SK-N-SH treated with all-trans-retinoic acid at 6 μM for 48 hours (cell line): ENCODE measurements around the gene EHMT2.

Experiments used
- ATAC-seq: fragments of 200-7000 bp; cut with Tn5 transposase; 3 replicates; pipeline ENCODE4 v1.9.1; 2020; ENCODE audit warnings: mild to moderate bottlenecking, moderate library complexity
- ARNTL ChIP-seq: fragments of 450-650 bp; formaldehyde crosslinking; IDR thresholded peaks from 2 replicates; pipeline ENCODE4 v1.5.0; 2020; ENCODE audit warnings: low read depth, mild to moderate bottlenecking, moderate library complexity, borderline replicate concordance
- BACH2 ChIP-seq: fragments of 250-450 bp; sonication (Bioruptor Pico); IDR thresholded peaks from 2 replicates; pipeline ENCODE4 v1.9.0; 2021; ENCODE audit warnings: mild to moderate bottlenecking, borderline replicate concordance
- CSRNP3 ChIP-seq: fragments of 250-450 bp; sonication (Bioruptor Pico); IDR thresholded peaks from 2 replicates; pipeline ENCODE4 v1.5.1; 2021; ENCODE audit warnings: mild to moderate bottlenecking, moderate library complexity
- ESRRG ChIP-seq: fragments of 250-450 bp; sonication (Bioruptor Pico); IDR thresholded peaks from 2 replicates; pipeline ENCODE4 v1.6.1; 2021; ENCODE audit warnings: mild to moderate bottlenecking
- GLIS3 ChIP-seq: fragments of 250-450 bp; sonication (Bioruptor Pico); IDR thresholded peaks from 2 replicates; pipeline ENCODE4 v1.5.0; 2020; ENCODE audit warnings: mild to moderate bottlenecking, moderate library complexity
- ISL1 ChIP-seq: fragments of 250-450 bp; sonication (Bioruptor Pico); IDR thresholded peaks from 2 replicates; pipeline ENCODE4 v2.1.2; 2022; ENCODE audit warnings: mild to moderate bottlenecking, moderate library complexity
- OSR1 ChIP-seq: fragments of 250-450 bp; sonication (Bioruptor Pico); IDR thresholded peaks from 2 replicates; pipeline ENCODE4 v1.8.0; 2022; ENCODE audit warnings: moderate library complexity, mild to moderate bottlenecking, inconsistent platforms
- PATZ1 ChIP-seq: fragments of 250-450 bp; sonication (Bioruptor Pico); IDR thresholded peaks from 2 replicates; pipeline ENCODE4 v1.8.0; 2020; ENCODE audit warnings: mild to moderate bottlenecking, moderate library complexity, borderline replicate concordance
- PPARA ChIP-seq: fragments of 250-450 bp; sonication (Bioruptor Pico); IDR thresholded peaks from 2 replicates; pipeline ENCODE4 v1.5.0; 2020; ENCODE audit warnings: mild to moderate bottlenecking, borderline replicate concordance
- RARB ChIP-seq: fragments of 250-450 bp; sonication (Bioruptor Pico); IDR thresholded peaks from 2 replicates; pipeline ENCODE4 v1.8.0; 2021; ENCODE audit warnings: mild to moderate bottlenecking, moderate library complexity
- SNAI2 ChIP-seq: fragments of 250-450 bp; sonication (Bioruptor Pico); IDR thresholded peaks from 2 replicates; pipeline ENCODE4 v1.5.0; 2020; ENCODE audit warnings: mild to moderate bottlenecking, moderate library complexity
- TCF4 ChIP-seq: fragments of 250-450 bp; sonication (Bioruptor Pico); IDR thresholded peaks from 2 replicates; pipeline ENCODE4 v1.8.0; 2021; ENCODE audit warnings: mild to moderate bottlenecking, moderate library complexity, borderline replicate concordance
- TOX ChIP-seq: fragments of 250-450 bp; sonication (Bioruptor Pico); IDR thresholded peaks from 2 replicates; pipeline ENCODE4 v1.8.0; 2021; ENCODE audit warnings: mild to moderate bottlenecking, moderate library complexity, borderline replicate concordance
- ZC3H10 ChIP-seq: fragments of 250-450 bp; sonication (Bioruptor Pico); IDR thresholded peaks from 2 replicates; pipeline ENCODE4 v1.5.1; 2021; ENCODE audit warnings: mild to moderate bottlenecking, moderate library complexity
- ZFP3 ChIP-seq: fragments of 250-450 bp; sonication (Bioruptor Pico); IDR thresholded peaks from 2 replicates; pipeline ENCODE4 v1.5.0; 2020; ENCODE audit warnings: mild to moderate bottlenecking, moderate library complexity
- ZFP30 ChIP-seq: fragments of 450-650 bp; formaldehyde crosslinking; IDR thresholded peaks from 2 replicates; pipeline ENCODE4 v1.5.0; 2022; ENCODE audit warnings: mild to moderate bottlenecking, moderate library complexity
- ZNF565 ChIP-seq: fragments of 450-650 bp; formaldehyde crosslinking; conservative IDR thresholded peaks from 2 replicates; pipeline ENCODE4 v1.5.0; 2020; ENCODE audit warnings: low read depth, mild to moderate bottlenecking, moderate library complexity
- ZNF70 ChIP-seq: fragments of 450-650 bp; formaldehyde crosslinking; IDR thresholded peaks from 2 replicates; pipeline ENCODE4 v1.5.0; 2020; ENCODE audit warnings: mild to moderate bottlenecking, moderate library complexity
- ZNF8 ChIP-seq: fragments of 450-650 bp; formaldehyde crosslinking; IDR thresholded peaks from 2 replicates; pipeline ENCODE4 v1.5.0; 2020; ENCODE audit warnings: mild to moderate bottlenecking, moderate library complexity
- TF ChIP-seq, protein P1 (sequence below): fragments of 250-450 bp; sonication (Bioruptor Pico); IDR thresholded peaks from 2 replicates; pipeline ENCODE4 v1.8.0; 2021; ENCODE audit warnings: low read depth, mild to moderate bottlenecking, moderate library complexity, borderline replicate concordance

The EHMT2 gene

DNA sequence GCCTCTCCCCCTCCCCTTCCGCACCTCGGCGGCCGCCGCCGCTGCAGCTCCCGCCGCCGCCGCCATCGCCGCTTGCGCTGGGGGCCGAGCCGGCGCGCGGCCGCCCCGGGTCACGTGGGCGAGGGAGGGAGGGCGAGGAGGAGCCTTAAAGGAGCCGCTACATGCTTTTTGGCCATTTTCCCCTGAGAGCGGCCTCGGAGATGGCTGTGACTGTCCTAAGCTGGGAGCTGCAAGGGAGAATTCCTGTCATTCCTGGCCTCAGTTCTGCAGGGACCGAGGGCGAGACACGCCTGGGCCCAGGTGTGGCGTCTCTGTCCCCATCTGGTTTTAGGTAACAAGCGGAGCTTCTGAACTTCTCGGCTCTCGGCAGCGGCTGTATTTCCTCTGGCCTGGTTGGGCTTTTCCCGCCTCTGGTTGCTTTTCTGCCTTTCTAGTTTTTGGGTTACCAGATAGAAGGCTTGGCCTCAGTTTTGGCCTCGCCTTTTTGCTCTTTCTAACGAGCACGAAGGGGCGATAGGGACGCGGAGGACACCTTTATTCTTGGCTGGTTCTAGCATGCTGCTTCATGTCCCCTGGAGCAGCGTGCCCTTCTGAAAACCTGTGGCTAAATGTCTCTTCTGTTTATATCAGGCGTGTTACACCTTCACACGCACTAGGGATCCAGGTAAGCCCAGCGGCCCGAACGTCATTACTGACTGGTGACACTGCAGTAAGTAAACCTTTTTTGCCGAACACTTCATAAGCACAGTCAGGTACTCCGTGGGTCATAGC, at the start of gene EHMT2:
EHMT2 (minus strand) TSS at position 87 of the 771 bp plus-strand sequence; CDS start at position 66, 21 bp downstream.
- ATAC-seq, result peak; percentile 73
- TF ChIP-seq PPARA (CRISPR knock-in tag) (no peak), ESRRG (CRISPR knock-in tag) (no peak), OSR1 (CRISPR knock-in tag) (no peak)
- TF ChIP-seq, all 23 proteins: peak for 0

GRCh38 chr6:31947070-31947675, 49.7 kb upstream of the EHMT2 start:
- ATAC-seq, result no peak

GRCh38 chr6:31946370-31946885, 48.9 kb upstream of the EHMT2 start:
- ATAC-seq, result no peak

More at GRCh38 chr6:31947070-31947675, 49.7 kb upstream of the EHMT2 start:
- TF ChIP-seq ISL1 (CRISPR knock-in tag), result no peak
- no peak for TF ChIP-seq TCF4 (CRISPR knock-in tag)
- no peak for TF ChIP-seq TOX
- TF ChIP-seq ZFP3 (CRISPR knock-in tag), result no peak
- no peak for TF ChIP-seq ZFP30
- TF ChIP-seq PATZ1, result no peak
- TF ChIP-seq, protein P1, sequence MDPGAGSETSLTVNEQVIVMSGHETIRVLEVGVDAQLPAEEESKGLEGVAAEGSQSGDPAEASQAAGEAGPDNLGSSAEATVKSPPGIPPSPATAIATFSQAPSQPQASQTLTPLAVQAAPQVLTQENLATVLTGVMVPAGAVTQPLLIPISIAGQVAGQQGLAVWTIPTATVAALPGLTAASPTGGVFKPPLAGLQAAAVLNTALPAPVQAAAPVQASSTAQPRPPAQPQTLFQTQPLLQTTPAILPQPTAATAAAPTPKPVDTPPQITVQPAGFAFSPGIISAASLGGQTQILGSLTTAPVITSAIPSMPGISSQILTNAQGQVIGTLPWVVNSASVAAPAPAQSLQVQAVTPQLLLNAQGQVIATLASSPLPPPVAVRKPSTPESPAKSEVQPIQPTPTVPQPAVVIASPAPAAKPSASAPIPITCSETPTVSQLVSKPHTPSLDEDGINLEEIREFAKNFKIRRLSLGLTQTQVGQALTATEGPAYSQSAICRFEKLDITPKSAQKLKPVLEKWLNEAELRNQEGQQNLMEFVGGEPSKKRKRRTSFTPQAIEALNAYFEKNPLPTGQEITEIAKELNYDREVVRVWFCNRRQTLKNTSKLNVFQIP (CRISPR knock-in tag), result no peak

GRCh38 chr6:31945507-31946369, 48.2 kb upstream of the EHMT2 start, which contains the start of gene CFB:
Gene CFB, plus strand, starts transcription at chr6:31946095. Its CDS starts 127 bp downstream, at chr6:31946222.
- peak; percentile 92 for ATAC-seq
- TF ChIP-seq ARNTL (CRISPR knock-in tag) (no peak), ZFP3 (CRISPR knock-in tag) (no peak), TOX (no peak), SNAI2 (no peak), ESRRG (CRISPR knock-in tag) (no peak), ZNF565 (CRISPR knock-in tag) (no peak), BACH2 (CRISPR knock-in tag) (no peak), ISL1 (CRISPR knock-in tag) (no peak), CSRNP3 (CRISPR knock-in tag) (no peak), RARB (CRISPR knock-in tag) (no peak), ZNF8 (CRISPR knock-in tag) (no peak), PPARA (CRISPR knock-in tag) (no peak), ZNF70 (CRISPR knock-in tag) (no peak), ZC3H10 (CRISPR knock-in tag) (no peak)

More at GRCh38 chr6:31946370-31946885, 48.9 kb upstream of the EHMT2 start:
- no peak for TF ChIP-seq ZNF8 (CRISPR knock-in tag)
- TF ChIP-seq BACH2 (CRISPR knock-in tag), result no peak
- TF ChIP-seq, protein P1 (CRISPR knock-in tag), result no peak
- no peak for TF ChIP-seq PPARA (CRISPR knock-in tag)
- no peak for TF ChIP-seq TOX
- no peak for TF ChIP-seq GLIS3 (CRISPR knock-in tag)
- no peak for TF ChIP-seq ZNF70 (CRISPR knock-in tag)
- no peak for TF ChIP-seq CSRNP3 (CRISPR knock-in tag)
- no peak for TF ChIP-seq ZNF565 (CRISPR knock-in tag)
- no peak for TF ChIP-seq ESRRG (CRISPR knock-in tag)
- no peak for TF ChIP-seq ZFP30
- TF ChIP-seq ZC3H10 (CRISPR knock-in tag), result no peak
